Ishikawa (cell line): Measurements from ENCODE around the gene PPP1R26.

Experiments used
- CEBPB ChIP-seq: IDR thresholded peaks from 2 replicates; pipeline ENCODE4 v1.6.1; 2012
- CREB1 ChIP-seq: IDR thresholded peaks from 2 replicates; pipeline ENCODE4 v1.6.1; 2012; ENCODE audit warnings: low read depth
- EGR1 ChIP-seq: IDR thresholded peaks from 2 replicates; pipeline ENCODE4 v1.6.1; 2012
- EP300 ChIP-seq: IDR thresholded peaks from 2 replicates; pipeline ENCODE4 v1.6.1; 2012; ENCODE audit warnings: borderline replicate concordance
- FOXM1 ChIP-seq: IDR thresholded peaks from 2 replicates; pipeline ENCODE4 v1.6.1; 2012; ENCODE audit warnings: low read depth, borderline replicate concordance
- MAX ChIP-seq: IDR thresholded peaks from 2 replicates; pipeline ENCODE4 v1.6.1; 2012
- REST ChIP-seq: IDR thresholded peaks from 2 replicates; pipeline ENCODE4 v1.6.1; 2012; ENCODE audit warnings: low read depth, mild to moderate bottlenecking
- TCF12 ChIP-seq: IDR thresholded peaks from 2 replicates; pipeline ENCODE4 v1.6.1; 2012; ENCODE audit warnings: low read depth
- TEAD4 ChIP-seq: IDR thresholded peaks from 2 replicates; pipeline ENCODE4 v1.6.1; 2012
- USF1 ChIP-seq: IDR thresholded peaks from 2 replicates; pipeline ENCODE4 v1.6.1; 2012
- YY1 ChIP-seq: IDR thresholded peaks from 2 replicates; pipeline ENCODE4 v1.6.1; 2012; ENCODE audit warnings: low read depth
- ZBTB7A ChIP-seq: IDR thresholded peaks from 2 replicates; pipeline ENCODE4 v1.6.1; 2012; ENCODE audit warnings: low read depth

- no peak for TF ChIP-seq FOXM1
- no peak for TF ChIP-seq REST
- no peak for TF ChIP-seq TEAD4
- TF ChIP-seq USF1 = no peak
- no peak for TF ChIP-seq CEBPB
- TF ChIP-seq YY1 = no peak
- TF ChIP-seq CREB1 = no peak
- no peak for TF ChIP-seq EP300
- TF ChIP-seq TCF12 = no peak
- no peak for TF ChIP-seq MAX
- no peak for TF ChIP-seq EGR1
- no peak for TF ChIP-seq ZBTB7A
Measured at GRCh38 chr9:135486267-135487065, 6.9 kb downstream of the PPP1R26 start.
